ENCODE results near the gene ENPP6. TPM values are rescaled to one million over a fixed set of nuclear protein-coding genes. Genes with fewer than 3 reads are reported as not detected.

The ENPP6 gene
- polyA plus RNA-seq, 1 of the 3 experiments (the other 2 are of a cell fraction), result not detected

- 51% methylated on average over 3 of the region's 5 CpGs for WGBS (ENCODE audit: low lambda C conversion rate)
- Histone ChIP-seq H3K9me3 (no peaks in the 10 kb centered on the region), H3K79me2 (ENCODE audit: insufficient read depth) (no peaks in the 10 kb centered on the region), H3F3A (replicated peaks; ENCODE audit: insufficient read depth) (no peaks in the 10 kb centered on the region), H3K4me1 (ENCODE audit: control insufficient read depth in 1 of 2, insufficient read depth in 2 of 2, low read depth in 1 of 2, low read length in 1 of 2) (peaks cover 0 to 3% of the 10 kb centered on the region in 2 experiments; a peak in 1 of 4 replicates), H3K9me2 (no peaks in the 10 kb centered on the region), H2AFZ (ENCODE audit: low read depth) (no peak overlapping the region), H3K9ac (no peak overlapping the region), H3K27me3 (ENCODE audit: insufficient read depth) (no peaks in the 10 kb centered on the region), H3K36me3 (replicated peaks in 1 of 2; ENCODE audit: control insufficient read depth in 1 of 2, insufficient read depth in 2 of 2, low read length in 1 of 2) (no peaks in the 10 kb centered on the region), H4K20me1 (ENCODE audit: insufficient read depth) (no peaks in the 10 kb centered on the region), H3K4me2 (no peak overlapping the region), H3K27ac (ENCODE audit: low read depth in 2 of 2, low read length in 1 of 2) (no peak overlapping the region), H3K4me3 (ENCODE audit: low read depth in 2 of 2, low read length in 1 of 2) (no peak overlapping the region)
- no peak for TF ChIP-seq USF2 (IDR thresholded peaks at IDR 0.05; ENCODE audit: borderline replicate concordance, low read depth, low read length)
- no peak for TF ChIP-seq IRF3 (IDR thresholded peaks at IDR 0.05; ENCODE audit: low read depth, low read length)
- no peak for TF ChIP-seq FOSL2 (IDR thresholded peaks at IDR 0.05; ENCODE audit: borderline replicate concordance, low read depth)
- no peak for TF ChIP-seq SIN3A (IDR thresholded peaks at IDR 0.05; ENCODE audit: borderline replicate concordance, low read depth, low read length)
- no peak for TF ChIP-seq MXI1 (IDR thresholded peaks at IDR 0.05; ENCODE audit: low read depth, low read length)
- no peak for TF ChIP-seq SMC3 (IDR thresholded peaks at IDR 0.05; ENCODE audit: low read depth, low read length)
- TF ChIP-seq TEAD4 (IDR thresholded peaks at IDR 0.05; ENCODE audit: borderline replicate concordance, insufficient read depth), result no peak
- no peak for TF ChIP-seq ZBTB33 (IDR thresholded peaks at IDR 0.05; ENCODE audit: borderline replicate concordance, low read depth)
- TF ChIP-seq MAX (IDR thresholded peaks at IDR 0.05; ENCODE audit: low read depth), result no peak
- TF ChIP-seq REST (IDR thresholded peaks at IDR 0.05; ENCODE audit: low read depth, low read length), result no peak
- ChIA-PET POLR2A (no interaction called here), CTCF (interaction anchor here (1.1 to 7.4 kb wide), 5 partner anchors 25 to 331 kb away, joined by 3 to 96 read pairs (median 3); no protein-coding TSS in a partner anchor)
- no peak for DNase-seq
Observed at GRCh38 chr4:184162596-184162995, 55.1 kb downstream of the ENPP6 start.

Measured in SK-N-SH (cell line).